Activated CD4-positive, alpha-beta T cell treated with anti-CD3 and anti-CD28 coated beads, Interleukin-2, amount 10 ng/mL, durations not matched to agents 24 days and 14 days (primary cell): ENCODE data around the gene ITCH. TPM values are rescaled to one million over a fixed set of nuclear protein-coding genes. Genes with fewer than 3 reads are reported as not detected.
"Not testable (repeated sequence)": the region's sequence is repeated elsewhere in the genome, so short reads cannot be mapped to it uniquely, and the experiment has no call there.

Source experiments
- DNase-seq: peaks from one replicate; pipeline ENCODE4 v3.0.0; 2022
- H3K27ac Mint-ChIP-seq: one replicate; pipeline ENCODE4 v1.8.0; 2022; ENCODE audit warnings: mild to moderate bottlenecking, mixed read lengths
- H3K27me3 Mint-ChIP-seq: one replicate; pipeline ENCODE4 v1.8.0; 2022; ENCODE audit warnings: mixed read lengths
- H3K36me3 Mint-ChIP-seq: one replicate; pipeline ENCODE4 v1.8.0; 2022; ENCODE audit warnings: low read depth, mild to moderate bottlenecking, mixed read lengths
- H3K4me1 Mint-ChIP-seq: one replicate; pipeline ENCODE4 v1.8.0; 2021; ENCODE audit warnings: mixed read lengths
- H3K4me3 Mint-ChIP-seq: one replicate; pipeline ENCODE4 v1.8.0; 2022; ENCODE audit warnings: mild to moderate bottlenecking, moderate library complexity, mixed read lengths
- H3K9me3 Mint-ChIP-seq: one replicate; pipeline ENCODE4 v1.8.0; 2021; ENCODE audit warnings: mixed read lengths
- intact Hi-C: fragments of 100-400 bp; cut with micrococcal nuclease; formaldehyde crosslinking; loops from one replicate; pipeline ENCODE4 v1.15.1; 2023
- total RNA-seq: library from RNA; stranded (reverse); gene quantifications from 2 replicates; pipeline ENCODE4 v1.2.3, GENCODE V29; 2022

The ITCH gene
- 55.6 and 55.7 TPM in 2 replicates for total RNA-seq

- peaks cover 33% of the 10 kb centered on the region for H3K4me1 Mint-ChIP-seq
- peak; percentile 98 for DNase-seq
- intact Hi-C loops = loop anchor here (1.0 to 10.0 kb wide), 5 partner anchors 44 to 1878 kb away; partner anchors contain the start of genes AHCY, DYNLRB1 and SCAND1
- H3K27me3 Mint-ChIP-seq = no peaks in the 10 kb centered on the region
- H3K27ac Mint-ChIP-seq = peak within 1 kb of the TSS; percentile 98
- peaks cover 21% of the 10 kb centered on the region for H3K36me3 Mint-ChIP-seq
- H3K9me3 Mint-ChIP-seq = peaks cover 3% of the 10 kb centered on the region
- peak within 1 kb of the TSS; percentile 95 for H3K4me3 Mint-ChIP-seq
Observed at GRCh38 chr20:34363062-34363464, at the start of gene ITCH. TSS of gene ITCH (plus strand) at chr20:34363273. CDS start at chr20:34393812, 30,539 bp downstream.

- H3K27ac Mint-ChIP-seq = no peak overlapping the region
- intact Hi-C loops = no loop called here
Observed at GRCh38 chr20:34315236-34315635, 47.8 kb upstream of the ITCH start.

DNA sequence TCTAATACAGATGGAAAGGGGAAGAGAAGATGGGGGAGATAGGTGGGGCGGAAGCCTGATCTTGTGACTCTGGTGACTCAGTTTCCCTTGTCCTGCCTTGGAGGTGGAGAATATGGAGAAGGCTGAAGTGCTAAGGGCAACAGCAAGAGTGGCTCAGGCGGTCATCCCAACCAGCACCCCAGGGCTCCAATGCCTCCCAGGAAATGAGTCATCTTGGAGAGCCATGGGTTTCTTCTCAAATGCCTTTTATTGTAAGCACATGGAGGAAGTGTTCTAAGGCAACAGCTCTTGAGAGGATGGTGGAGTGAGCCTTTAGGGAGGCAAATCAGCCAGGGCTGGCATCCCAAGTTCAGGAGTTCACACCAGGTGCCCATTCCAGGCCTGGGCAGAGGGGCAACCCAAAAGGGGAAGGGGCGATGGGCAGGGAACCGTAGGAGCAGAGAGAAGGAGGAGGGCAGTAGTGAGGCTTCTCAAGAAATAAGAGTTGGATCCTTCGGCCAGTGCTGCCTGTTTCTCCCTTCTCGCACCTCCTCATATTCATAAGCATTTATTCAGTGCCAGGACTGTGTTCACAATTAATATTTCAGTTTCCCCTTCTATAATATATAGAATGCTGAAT, 46.8 kb upstream of the ITCH start:
- no peak for DNase-seq
- peaks cover 22% of the 10 kb centered on the region for H3K27me3 Mint-ChIP-seq
- peaks cover 14% of the 10 kb centered on the region for H3K4me1 Mint-ChIP-seq
- H3K9me3 Mint-ChIP-seq = no peaks in the 10 kb centered on the region
- no peak overlapping the region for H3K27ac Mint-ChIP-seq
- no peaks in the 10 kb centered on the region for H3K36me3 Mint-ChIP-seq
- intact Hi-C loops = no loop called here
- no peak overlapping the region for H3K4me3 Mint-ChIP-seq

More at GRCh38 chr20:34315236-34315635, 47.8 kb upstream of the ITCH start:
- no peak for DNase-seq
- Mint-ChIP-seq H3K36me3 (no peaks in the 10 kb centered on the region), H3K4me3 (no peak overlapping the region), H3K4me1 (peaks cover 14% of the 10 kb centered on the region), H3K27me3 (peaks cover 27% of the 10 kb centered on the region), H3K9me3 (no peaks in the 10 kb centered on the region)

- intact Hi-C loops = no loop called here
- Mint-ChIP-seq H3K4me3 (no peak overlapping the region), H3K27ac (no peak overlapping the region), H3K9me3 (no peaks in the 10 kb centered on the region), H3K36me3 (no peaks in the 10 kb centered on the region), H3K4me1 (peaks cover 6% of the 10 kb centered on the region), H3K27me3 (peaks cover 25% of the 10 kb centered on the region)
- no peak for DNase-seq
Observed at GRCh38 chr20:34318609-34319443, 44.2 kb upstream of the ITCH start.

DNA sequence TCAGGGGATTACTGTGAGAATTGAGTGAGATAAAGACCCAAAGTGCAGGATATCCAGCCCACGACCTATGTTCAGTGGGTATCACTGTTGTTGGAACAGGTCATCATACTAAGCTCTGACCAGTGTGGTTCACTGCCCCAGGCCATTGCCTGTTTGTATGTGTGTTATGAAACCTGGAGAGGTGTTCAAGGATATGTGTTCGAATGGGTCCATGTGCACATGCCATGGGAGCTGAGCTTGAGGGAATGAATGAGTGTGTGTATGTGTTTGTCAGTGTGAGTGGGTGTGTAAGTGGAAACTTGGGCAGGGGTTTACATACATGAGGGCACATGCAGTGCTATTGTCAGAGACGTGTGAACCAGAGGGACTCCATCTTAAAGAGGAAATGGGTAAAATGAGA, 42.2 kb upstream of the ITCH start:
- Mint-ChIP-seq H3K4me1 (peaks cover 2% of the 10 kb centered on the region), H3K9me3 (no peaks in the 10 kb centered on the region), H3K27me3 (peaks cover 30% of the 10 kb centered on the region), H3K27ac (no peak overlapping the region), H3K4me3 (no peak overlapping the region), H3K36me3 (no peaks in the 10 kb centered on the region)
- DNase-seq = no peak
- intact Hi-C loops = no loop called here

DNA sequence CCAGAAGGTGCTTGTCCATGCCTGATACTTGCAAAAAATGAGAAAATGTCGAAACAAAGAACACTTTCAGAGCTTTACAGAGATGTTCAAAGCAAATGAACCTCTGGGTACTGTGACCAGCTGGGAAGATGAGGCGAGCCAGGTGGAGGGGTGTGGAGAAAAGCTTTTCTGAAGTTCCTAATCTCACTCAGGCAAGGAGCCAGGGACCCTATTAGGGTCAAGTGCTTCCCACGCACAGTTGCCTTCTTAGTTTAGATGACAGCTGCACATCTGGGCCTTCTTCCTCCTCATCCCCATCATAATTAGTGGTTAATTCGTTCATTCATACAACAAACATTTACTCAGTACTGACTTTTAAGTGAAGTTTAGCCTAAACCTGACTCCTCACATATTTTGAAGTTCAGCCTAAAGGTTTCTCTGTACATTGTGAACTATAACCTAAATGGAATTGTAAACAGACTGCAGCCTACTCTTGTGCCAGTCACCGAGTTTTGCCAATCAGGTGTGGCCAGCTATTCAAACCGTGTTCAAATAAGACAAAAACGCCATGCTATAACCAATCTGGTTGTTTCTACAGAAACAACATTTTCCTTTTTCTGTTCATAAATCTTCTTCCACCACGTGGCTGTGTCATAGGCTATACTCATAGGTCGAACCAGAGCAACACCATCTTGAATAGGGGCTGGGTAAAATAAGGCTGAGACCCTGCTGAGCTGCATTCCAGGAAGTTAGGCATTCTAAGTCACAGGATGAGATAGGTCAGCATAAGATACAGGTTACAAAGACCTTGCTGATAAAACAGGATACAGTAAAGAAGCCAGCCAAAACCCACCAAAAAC, 40.6 kb upstream of the ITCH start:
- H3K36me3 Mint-ChIP-seq = no peaks in the 10 kb centered on the region
- DNase-seq = no peak
- intact Hi-C loops = no loop called here
- H3K4me3 Mint-ChIP-seq = no peak overlapping the region
- H3K27ac Mint-ChIP-seq = no peak overlapping the region
- H3K27me3 Mint-ChIP-seq = peaks cover 31% of the 10 kb centered on the region
- no peaks in the 10 kb centered on the region for H3K4me1 Mint-ChIP-seq
- H3K9me3 Mint-ChIP-seq = no peaks in the 10 kb centered on the region

GRCh38 chr20:34324541-34324940, 38.5 kb upstream of the ITCH start:
- Mint-ChIP-seq H3K36me3 (no peaks in the 10 kb centered on the region), H3K4me3 (no peak overlapping the region), H3K27me3 (peaks cover 27% of the 10 kb centered on the region), H3K27ac (no peak overlapping the region), H3K9me3 (no peaks in the 10 kb centered on the region), H3K4me1 (no peaks in the 10 kb centered on the region)
- DNase-seq = no peak
- intact Hi-C loops = no loop called here

- H3K4me3 Mint-ChIP-seq, H3K36me3 Mint-ChIP-seq, DNase-seq, H3K9me3 Mint-ChIP-seq, intact Hi-C loops, H3K27ac Mint-ChIP-seq, H3K4me1 Mint-ChIP-seq: not testable (repeated sequence)
- H3K27me3 Mint-ChIP-seq = peaks cover 11% of the 10 kb centered on the region
Observed at GRCh38 chr20:34328207-34328606, 34.9 kb upstream of the ITCH start.

- no peak overlapping the region for H3K27ac Mint-ChIP-seq
- H3K4me1 Mint-ChIP-seq = no peaks in the 10 kb centered on the region
- intact Hi-C loops = no loop called here
- no peak for DNase-seq
- peaks cover 9% of the 10 kb centered on the region for H3K27me3 Mint-ChIP-seq
- H3K36me3 Mint-ChIP-seq = no peaks in the 10 kb centered on the region
- no peak overlapping the region for H3K4me3 Mint-ChIP-seq
- H3K9me3 Mint-ChIP-seq = no peaks in the 10 kb centered on the region
Observed at GRCh38 chr20:34328928-34329677, 34.0 kb upstream of the ITCH start.

- H3K4me1 Mint-ChIP-seq, H3K9me3 Mint-ChIP-seq, H3K36me3 Mint-ChIP-seq, H3K27ac Mint-ChIP-seq, DNase-seq, H3K27me3 Mint-ChIP-seq, H3K4me3 Mint-ChIP-seq, intact Hi-C loops: not testable (repeated sequence)
Observed at GRCh38 chr20:34330861-34331544, 32.1 kb upstream of the ITCH start.

DNA sequence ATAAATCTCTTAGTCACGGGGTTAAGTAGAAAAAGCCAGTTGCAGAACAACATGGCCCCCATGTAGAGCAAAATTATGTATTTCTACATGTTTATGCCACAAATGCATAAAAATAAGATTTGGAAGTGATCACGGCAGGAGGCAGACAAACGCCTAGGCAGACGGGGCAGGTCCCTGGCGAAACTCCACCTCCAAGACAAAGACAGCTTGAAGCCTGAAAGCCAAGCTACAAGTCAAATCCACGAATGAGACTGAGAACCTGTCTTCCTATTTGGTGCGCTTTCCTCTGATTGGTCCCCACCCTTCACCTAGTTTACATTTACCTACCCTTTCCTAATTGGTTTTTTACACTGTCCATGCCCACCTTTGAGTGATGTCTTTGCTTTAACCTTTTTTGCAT, 31.2 kb upstream of the ITCH start:
- DNase-seq = no peak
- Mint-ChIP-seq H3K4me1 (peaks cover 2% of the 10 kb centered on the region), H3K27ac (no peak overlapping the region), H3K36me3 (no peaks in the 10 kb centered on the region), H3K4me3 (no peak overlapping the region), H3K27me3 (peaks cover 3% of the 10 kb centered on the region), H3K9me3 (no peaks in the 10 kb centered on the region)
- intact Hi-C loops = no loop called here

- Mint-ChIP-seq H3K4me3 (no peak overlapping the region), H3K36me3 (no peaks in the 10 kb centered on the region), H3K9me3 (no peaks in the 10 kb centered on the region), H3K27ac (no peak overlapping the region), H3K4me1 (peaks cover 2% of the 10 kb centered on the region), H3K27me3 (peaks cover 3% of the 10 kb centered on the region)
- intact Hi-C loops = no loop called here
- DNase-seq = no peak
Observed at GRCh38 chr20:34332262-34332920, 30.7 kb upstream of the ITCH start.
